GM18907 (cell line): ENCODE results near the gene RAPGEF5.

Experiments used
- ATAC-seq: cut with Tn5 transposase; IDR thresholded peaks from one replicate; pipeline ENCODE4 v1.9.1; 2021; ENCODE audit warnings: mild to moderate bottlenecking, moderate library complexity; ENCODE audit not compliant: unreplicated experiment

RAPGEF5 gene

GRCh38 chr7:22269963-22270362, 87.0 kb downstream of the RAPGEF5 start:
- no peak for ATAC-seq

- ATAC-seq = no peak
Measured at GRCh38 chr7:22268884-22269421, 88.0 kb downstream of the RAPGEF5 start.

DNA sequence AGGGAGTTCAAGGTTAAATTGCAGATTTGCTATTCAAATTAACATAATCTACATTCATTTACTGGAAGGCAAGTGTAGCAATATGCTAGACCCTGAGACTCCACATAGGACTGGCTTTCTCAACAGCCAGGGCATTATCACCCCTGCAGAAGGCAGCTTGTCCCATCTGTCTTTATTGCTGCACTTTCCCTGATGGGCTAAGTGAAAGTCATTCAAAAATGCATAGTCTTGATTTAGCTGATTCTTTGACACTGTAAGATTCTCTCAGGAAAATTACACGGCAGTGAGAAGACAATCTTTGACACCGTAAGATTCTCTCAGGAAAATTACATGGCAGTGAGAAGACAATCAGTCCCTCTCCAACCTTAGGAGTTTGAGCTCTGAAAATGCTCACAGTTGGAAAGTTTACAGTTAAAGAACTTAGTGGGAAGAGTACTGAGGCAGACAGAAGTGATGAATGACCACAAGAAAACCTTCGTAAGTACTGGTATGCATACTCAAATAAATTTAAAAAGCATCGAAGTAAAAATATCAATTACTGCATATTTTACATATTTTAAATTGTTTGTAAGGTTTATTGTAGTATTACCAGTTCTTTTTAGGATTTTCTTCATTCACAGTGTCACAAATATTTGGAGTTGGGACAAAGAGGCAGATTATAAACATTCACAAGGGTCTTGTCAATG, 88.9 kb downstream of the RAPGEF5 start:
- no peak for ATAC-seq

GRCh38 chr7:22262538-22262937, 94.4 kb downstream of the RAPGEF5 start:
- no peak for ATAC-seq

GRCh38 chr7:22256541-22257096, 100.3 kb downstream of the RAPGEF5 start:
- ATAC-seq = no peak

DNA sequence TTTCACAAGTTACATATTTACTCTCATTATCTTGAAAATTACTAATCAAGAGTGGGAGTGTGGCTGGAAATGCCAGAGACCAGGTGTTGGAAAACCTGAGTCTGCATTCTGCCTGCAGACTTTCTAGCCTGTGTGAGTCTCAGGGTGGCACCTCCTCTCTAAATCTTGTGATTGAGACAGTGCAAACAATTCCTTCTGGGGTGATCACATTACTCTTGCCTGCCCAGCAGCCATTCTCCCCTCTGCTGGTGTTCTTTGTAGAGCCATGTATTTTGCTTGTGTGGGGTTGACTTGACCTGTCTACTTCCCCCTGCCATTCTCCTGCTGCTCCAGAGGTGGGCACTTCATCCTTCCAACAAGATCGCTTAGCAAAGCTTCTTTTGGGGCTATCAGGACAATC, 101.1 kb downstream of the RAPGEF5 start:
- no peak for ATAC-seq

DNA sequence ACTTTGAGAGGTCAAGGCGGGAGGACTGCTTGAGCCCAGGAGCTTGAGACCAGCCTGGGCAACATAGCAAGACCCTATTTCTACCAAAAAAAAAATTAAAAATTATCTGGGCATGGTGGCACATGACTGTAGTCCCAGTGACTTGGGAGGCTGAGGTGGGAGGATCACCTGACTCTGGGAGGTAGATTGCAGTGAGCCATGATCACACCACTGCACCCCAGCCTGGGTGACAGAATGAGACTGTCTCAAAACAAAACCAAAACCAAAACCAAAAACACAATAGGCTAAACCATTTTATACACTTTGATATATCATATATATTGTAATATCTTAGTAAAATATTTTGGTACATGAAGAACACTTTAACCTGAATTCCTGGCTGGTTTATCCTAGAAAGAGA, 101.6 kb downstream of the RAPGEF5 start:
- peak; percentile 44 for ATAC-seq

DNA sequence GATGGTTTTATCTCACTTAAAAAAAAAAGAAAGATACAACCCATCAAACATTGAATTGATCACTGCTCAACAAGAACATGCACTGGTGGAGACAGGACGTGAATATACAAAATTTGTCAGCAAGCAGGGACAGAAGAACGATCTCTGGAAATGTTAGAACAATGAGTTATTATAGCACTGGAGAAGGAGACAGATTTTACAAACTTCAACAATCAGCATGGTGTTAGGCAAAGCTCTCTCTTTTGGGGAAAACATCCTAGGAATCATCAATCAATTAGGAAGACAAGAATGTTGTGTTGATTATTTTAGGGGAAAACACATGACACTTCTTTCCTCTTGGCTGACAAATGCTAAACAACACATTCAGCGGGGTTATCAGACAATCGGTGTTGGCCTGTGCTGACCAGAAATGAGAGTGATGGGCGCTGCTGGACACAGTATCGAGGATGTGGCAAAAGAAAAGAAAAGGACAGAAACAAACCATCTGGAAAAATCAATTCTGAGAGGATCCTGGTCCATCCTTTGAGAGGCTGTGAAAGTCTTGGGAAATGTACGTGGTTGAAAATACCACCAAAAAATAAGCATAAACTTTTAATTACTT, 103.9 kb downstream of the RAPGEF5 start:
- ATAC-seq = no peak

DNA sequence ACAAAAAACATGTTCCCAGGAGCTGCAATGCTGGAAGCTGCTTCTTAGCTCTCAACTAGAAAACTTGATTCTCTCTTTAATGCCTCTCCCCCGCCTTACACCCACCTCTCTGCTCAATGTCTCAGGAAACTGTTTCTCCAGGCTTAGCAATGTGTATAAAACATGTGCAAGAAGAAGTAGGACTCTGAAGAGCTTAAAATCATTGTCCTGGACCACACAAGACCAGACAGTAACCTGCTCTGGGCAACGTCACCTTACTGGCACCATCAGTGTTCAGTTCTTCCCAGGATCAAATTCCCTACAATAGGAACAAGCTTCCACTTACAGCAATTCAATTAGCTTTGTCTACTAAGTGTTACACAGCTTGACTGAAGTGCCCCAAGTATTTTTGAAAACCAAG, 104.9 kb downstream of the RAPGEF5 start:
- no peak for ATAC-seq

DNA sequence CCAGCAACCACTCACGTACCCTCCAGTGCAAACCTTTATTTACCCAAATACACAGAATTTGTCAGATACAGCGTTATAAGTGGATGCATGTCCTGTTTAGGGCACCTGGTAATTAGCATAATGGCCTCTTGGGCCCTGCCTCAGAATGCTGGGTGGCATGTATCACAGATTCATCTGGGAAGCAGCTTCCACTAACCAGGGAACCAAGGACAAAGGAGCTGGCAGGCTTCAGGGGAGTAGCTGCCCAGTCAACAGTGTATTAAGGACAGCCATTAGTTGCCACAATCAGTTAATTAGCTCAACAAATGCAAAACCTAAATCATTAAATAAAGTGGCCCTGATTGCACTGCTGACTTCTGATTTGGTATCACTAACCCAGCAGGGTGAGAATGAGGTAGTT, 105.7 kb downstream of the RAPGEF5 start:
- ATAC-seq = no peak

GRCh38 chr7:22250390-22250789, 106.6 kb downstream of the RAPGEF5 start:
- no peak for ATAC-seq

- no peak for ATAC-seq
Measured at GRCh38 chr7:22248111-22248809, 108.7 kb downstream of the RAPGEF5 start.

GRCh38 chr7:22241805-22242390, 115.1 kb downstream of the RAPGEF5 start:
- ATAC-seq = no peak

GRCh38 chr7:22240904-22241571, 115.9 kb downstream of the RAPGEF5 start:
- ATAC-seq = no peak

GRCh38 chr7:22238354-22239311, 118.3 kb downstream of the RAPGEF5 start:
- ATAC-seq = no peak

DNA sequence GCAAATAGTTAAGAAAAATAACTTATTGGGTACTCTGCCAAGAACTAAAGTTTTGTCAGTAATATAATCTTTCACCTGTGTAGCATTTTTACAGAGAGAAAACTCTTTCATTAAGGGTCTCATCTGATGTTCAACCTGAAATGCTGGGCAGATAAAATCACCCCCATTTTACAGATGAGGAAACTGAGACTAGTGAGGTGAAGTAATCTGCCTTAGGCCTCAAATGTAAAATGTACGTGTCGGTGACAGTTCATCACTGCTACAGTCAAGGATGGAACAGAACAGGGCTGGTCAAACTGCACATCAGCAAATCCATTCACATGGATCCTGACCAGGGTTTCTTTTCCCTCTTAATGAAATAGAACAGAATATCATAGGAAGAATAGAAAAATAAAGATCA, 121.8 kb downstream of the RAPGEF5 start:
- ATAC-seq = no peak

- ATAC-seq = no peak
Measured at GRCh38 chr7:22234227-22234626, 122.7 kb downstream of the RAPGEF5 start.

GRCh38 chr7:22231806-22232205, 125.1 kb downstream of the RAPGEF5 start:
- ATAC-seq = no peak

- ATAC-seq = no peak
Measured at GRCh38 chr7:22231141-22231540, 125.8 kb downstream of the RAPGEF5 start.

DNA sequence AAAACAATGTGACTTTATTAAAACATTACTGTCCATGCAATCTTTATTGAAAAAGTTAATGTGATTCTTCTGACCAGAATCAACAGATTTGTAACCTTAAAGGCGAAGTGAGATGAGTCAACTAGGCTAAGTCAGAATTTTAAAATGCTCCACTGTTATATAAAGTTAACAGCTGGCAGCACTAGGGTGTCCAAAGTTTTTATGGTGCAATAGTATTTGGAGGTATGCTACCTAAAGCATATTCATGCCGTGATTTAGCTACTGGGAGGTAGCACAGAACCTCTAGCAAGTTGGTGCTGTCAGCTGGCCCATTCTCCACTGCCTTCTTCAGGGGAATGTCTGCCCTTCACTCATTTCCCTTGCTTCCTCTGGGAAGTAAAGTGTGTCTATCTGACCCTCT, 126.7 kb downstream of the RAPGEF5 start:
- no peak for ATAC-seq
